SK-N-MC (cell line): Measurements from ENCODE around the gene NCSTN.

Experiments used
- EZH2 ChIP-seq: fragments of 200-600 bp; sonication (generic); IDR thresholded peaks from one replicate; pipeline ENCODE4 v1.6.1; 2017; ENCODE audit warnings: antibody characterized with exemption
- POLR2AphosphoS5 ChIP-seq: IDR thresholded peaks from 2 replicates; pipeline ENCODE4 v1.6.1; 2012; ENCODE audit warnings: mild to moderate bottlenecking, low read depth, low read length, borderline replicate concordance

- TF ChIP-seq EZH2, result no peak
- no peak for TF ChIP-seq POLR2AphosphoS5
Observed at GRCh38 chr1:160371346-160371631, 28.1 kb downstream of the NCSTN start.
